ENCODE data around the gene DACT2.

- TF ChIP-seq HNF4A (conservative IDR thresholded peaks at IDR 0.05), result no peak
- no peak for TF ChIP-seq CTCF (IDR thresholded peaks at IDR 0.05; ENCODE audit: low read depth, low read length, missing input control)
- TF ChIP-seq EGR1 (IDR thresholded peaks at IDR 0.05; ENCODE audit: low read depth in 2 of 2), result no peak
- TF ChIP-seq TAF1 (conservative IDR thresholded peaks at IDR 0.05), result no peak
- TF ChIP-seq GABPA (IDR thresholded peaks at IDR 0.05 in 1 of 2, conservative IDR thresholded peaks at IDR 0.05 in 1 of 2), result no peak
- TF ChIP-seq JUND (IDR thresholded peaks at IDR 0.05), result no peak
- TF ChIP-seq RAD21 (IDR thresholded peaks at IDR 0.05), result no peak
Measured at GRCh38 chr6:168363811-168364792, 44.5 kb upstream of the DACT2 start.

All from liver (tissue), 3 donors.